ENCODE data around the gene FRMD4A.

FRMD4A gene

DNA sequence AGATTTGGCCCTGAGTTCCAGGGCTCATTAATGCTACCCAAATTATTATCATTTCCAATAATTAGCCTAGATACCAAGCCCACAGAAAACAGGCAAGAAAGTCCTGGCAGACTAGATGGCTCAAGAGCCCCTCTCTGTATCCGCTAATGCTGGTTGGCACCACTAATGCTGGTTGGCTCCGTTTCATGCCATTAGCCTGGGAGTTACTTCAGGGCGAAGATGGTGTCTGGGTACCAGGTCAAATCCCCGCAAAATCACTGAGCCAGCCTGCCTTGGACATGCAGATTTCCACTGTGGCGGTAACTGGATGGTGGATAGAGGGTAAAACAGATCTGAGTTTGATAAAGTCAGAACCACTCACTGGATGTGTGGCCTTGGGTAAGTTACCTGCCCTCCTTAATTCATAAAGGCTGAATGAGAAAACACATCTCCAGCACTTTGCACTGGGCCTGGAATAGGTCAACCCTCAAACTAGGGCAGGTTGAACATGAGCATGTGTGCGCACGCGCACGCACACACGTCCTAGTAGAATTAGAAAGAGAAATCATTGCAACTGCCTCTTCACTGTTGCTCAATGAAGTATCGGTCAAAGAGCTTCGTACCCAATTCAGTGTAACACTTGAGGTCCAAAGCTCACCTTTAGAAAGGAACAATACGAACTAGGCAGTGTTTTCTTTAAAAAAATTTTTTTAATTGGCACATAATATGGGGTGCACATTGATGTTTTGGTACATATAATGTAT, 652.5 kb downstream of the FRMD4A start:
- FAIRE-seq, result no peak
- TF ChIP-seq, protein P1, sequence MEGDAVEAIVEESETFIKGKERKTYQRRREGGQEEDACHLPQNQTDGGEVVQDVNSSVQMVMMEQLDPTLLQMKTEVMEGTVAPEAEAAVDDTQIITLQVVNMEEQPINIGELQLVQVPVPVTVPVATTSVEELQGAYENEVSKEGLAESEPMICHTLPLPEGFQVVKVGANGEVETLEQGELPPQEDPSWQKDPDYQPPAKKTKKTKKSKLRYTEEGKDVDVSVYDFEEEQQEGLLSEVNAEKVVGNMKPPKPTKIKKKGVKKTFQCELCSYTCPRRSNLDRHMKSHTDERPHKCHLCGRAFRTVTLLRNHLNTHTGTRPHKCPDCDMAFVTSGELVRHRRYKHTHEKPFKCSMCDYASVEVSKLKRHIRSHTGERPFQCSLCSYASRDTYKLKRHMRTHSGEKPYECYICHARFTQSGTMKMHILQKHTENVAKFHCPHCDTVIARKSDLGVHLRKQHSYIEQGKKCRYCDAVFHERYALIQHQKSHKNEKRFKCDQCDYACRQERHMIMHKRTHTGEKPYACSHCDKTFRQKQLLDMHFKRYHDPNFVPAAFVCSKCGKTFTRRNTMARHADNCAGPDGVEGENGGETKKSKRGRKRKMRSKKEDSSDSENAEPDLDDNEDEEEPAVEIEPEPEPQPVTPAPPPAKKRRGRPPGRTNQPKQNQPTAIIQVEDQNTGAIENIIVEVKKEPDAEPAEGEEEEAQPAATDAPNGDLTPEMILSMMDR (IDR thresholded peaks at IDR 0.05; ENCODE audit: insufficient read depth, missing control alignments), result no peak
- no peak for DNase-seq (ENCODE audit: insufficient read length, low spot score)

DNA sequence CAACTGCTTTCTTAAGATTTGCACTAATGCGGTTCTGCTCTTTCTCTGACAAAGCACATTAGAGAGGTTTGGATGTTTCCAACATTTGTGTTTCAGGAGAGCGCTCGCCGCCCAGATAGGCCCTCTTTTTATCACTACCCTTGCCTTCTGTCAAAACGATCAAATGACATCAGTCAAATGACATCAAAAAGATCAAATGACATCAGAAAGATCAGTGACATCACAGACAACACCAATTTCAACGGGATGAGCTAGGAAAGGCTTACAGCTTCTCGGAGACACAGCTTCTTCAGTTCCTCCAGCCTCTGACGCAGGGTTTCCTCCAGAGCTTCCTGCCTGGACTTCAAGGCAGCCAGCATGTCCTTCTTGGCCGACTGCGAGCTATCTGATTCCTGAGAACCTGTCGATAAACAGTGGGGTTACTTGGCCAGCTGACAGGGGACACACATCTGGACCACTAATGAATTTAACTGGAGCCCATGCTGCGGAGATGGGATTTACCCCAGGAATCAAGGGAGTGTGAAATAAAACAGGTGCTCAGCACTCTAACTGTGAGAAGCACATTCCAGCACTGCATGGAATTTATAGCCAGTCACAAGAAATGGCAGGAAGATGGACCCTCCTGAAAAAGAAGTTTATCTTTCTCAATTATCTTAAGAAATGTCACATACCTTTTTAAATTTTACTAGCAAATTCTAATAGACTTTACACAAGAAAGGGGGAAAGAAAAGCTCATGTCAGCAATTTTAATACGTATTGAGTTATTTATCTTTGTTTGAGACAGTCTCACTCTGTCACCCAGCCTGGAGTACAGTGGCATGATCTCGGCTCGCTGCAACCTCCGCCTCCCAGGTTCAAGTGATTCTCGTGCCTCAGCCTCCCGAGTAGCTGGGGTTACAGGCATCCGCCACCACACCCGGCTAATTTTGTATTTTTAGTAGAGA, 655.8 kb downstream of the FRMD4A start:
- TF ChIP-seq, protein P1 (IDR thresholded peaks at IDR 0.05; ENCODE audit: insufficient read depth, missing control alignments), result no peak
- DNase-seq (ENCODE audit: insufficient read length, low spot score) (no peak), FAIRE-seq (no peak)

- TF ChIP-seq, protein P1 (IDR thresholded peaks at IDR 0.05; ENCODE audit: insufficient read depth, missing control alignments), result no peak
- no peak for DNase-seq (ENCODE audit: insufficient read length, low spot score)
- FAIRE-seq, result no peak
These were observed 657.6 kb downstream of the FRMD4A start for GRCh38 chr10:13673156-13673555.

GRCh38 chr10:13672548-13672947, 658.2 kb downstream of the FRMD4A start:
- FAIRE-seq (no peak), DNase-seq (ENCODE audit: insufficient read length, low spot score) (no peak)
- TF ChIP-seq, protein P1 (IDR thresholded peaks at IDR 0.05; ENCODE audit: insufficient read depth, missing control alignments), result no peak

DNA sequence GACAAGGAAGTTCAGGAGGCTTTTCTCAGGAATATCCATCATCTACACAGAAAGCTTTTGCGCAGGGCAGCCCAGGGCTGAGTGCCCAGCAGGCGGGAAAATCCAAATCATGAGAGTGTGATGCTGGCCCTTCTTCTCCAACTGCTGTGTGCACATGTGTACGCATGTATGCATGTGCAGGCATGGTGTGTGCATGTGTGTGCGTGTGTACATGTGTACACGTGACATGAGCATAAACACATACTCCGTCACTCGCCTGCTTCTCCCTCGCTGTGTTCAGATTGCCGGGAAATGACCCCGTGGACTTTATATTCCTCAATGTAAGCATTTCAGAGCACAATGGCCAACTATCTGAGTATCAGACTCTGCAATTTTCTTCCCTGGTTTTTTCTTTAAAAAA, 658.8 kb downstream of the FRMD4A start:
- DNase-seq (ENCODE audit: insufficient read length, low spot score) (no peak), FAIRE-seq (no peak)
- TF ChIP-seq, protein P1 (IDR thresholded peaks at IDR 0.05; ENCODE audit: insufficient read depth, missing control alignments), result no peak

GRCh38 chr10:13670311-13670710, 660.4 kb downstream of the FRMD4A start:
- DNase-seq (ENCODE audit: insufficient read length, low spot score) (no peak), FAIRE-seq (no peak)
- TF ChIP-seq, protein P1 (IDR thresholded peaks at IDR 0.05; ENCODE audit: insufficient read depth, missing control alignments), result no peak

All from D721Med (cell line).